Mammary epithelial cell (primary cell): ENCODE measurements around the gene SRRM4.

Experiments used
- EZH2 ChIP-seq: IDR thresholded peaks from 2 replicates; pipeline ENCODE4 v1.6.1; 2012; ENCODE audit warnings: low read length, inconsistent platforms, borderline replicate concordance
- TF ChIP-seq, protein P1 (sequence below), 2 donors: IDR thresholded peaks in 1 of 2; conservative IDR thresholded peaks in 1 of 2; 2 replicates each; pipeline ENCODE4 v1.5.1; 2011 to 2012; ENCODE audit warnings: inconsistent platforms in 2 of 2, low read length in 2 of 2, mild to moderate bottlenecking in 2 of 2, control low read depth in 1 of 2, low read depth in 1 of 2; ENCODE audit not compliant: insufficient read depth in 1 of 2; ENCODE audit errors: extremely low read depth in 1 of 2

DNA sequence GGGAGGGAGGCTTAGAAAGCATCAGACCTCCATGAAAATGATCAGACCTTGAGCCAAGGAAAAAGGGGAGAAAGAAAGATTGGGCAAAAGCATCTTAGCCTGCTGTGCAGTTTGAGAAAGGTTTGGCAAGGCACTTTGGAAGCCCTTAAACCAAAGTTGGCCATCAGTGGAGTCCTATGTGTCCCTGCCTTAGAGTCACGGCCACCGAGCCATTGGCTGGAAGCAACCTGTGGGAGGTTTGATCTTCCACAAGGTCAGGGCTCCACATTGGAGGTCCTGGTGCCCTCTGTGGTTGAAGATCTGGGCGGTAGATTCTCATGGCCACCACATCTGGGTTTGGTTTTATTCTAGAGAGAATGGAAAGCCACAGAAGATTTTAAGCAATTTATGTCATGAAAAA, 44.4 kb downstream of the SRRM4 start:
- TF ChIP-seq, protein P1, sequence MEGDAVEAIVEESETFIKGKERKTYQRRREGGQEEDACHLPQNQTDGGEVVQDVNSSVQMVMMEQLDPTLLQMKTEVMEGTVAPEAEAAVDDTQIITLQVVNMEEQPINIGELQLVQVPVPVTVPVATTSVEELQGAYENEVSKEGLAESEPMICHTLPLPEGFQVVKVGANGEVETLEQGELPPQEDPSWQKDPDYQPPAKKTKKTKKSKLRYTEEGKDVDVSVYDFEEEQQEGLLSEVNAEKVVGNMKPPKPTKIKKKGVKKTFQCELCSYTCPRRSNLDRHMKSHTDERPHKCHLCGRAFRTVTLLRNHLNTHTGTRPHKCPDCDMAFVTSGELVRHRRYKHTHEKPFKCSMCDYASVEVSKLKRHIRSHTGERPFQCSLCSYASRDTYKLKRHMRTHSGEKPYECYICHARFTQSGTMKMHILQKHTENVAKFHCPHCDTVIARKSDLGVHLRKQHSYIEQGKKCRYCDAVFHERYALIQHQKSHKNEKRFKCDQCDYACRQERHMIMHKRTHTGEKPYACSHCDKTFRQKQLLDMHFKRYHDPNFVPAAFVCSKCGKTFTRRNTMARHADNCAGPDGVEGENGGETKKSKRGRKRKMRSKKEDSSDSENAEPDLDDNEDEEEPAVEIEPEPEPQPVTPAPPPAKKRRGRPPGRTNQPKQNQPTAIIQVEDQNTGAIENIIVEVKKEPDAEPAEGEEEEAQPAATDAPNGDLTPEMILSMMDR (conservative IDR thresholded peaks at IDR 0.05 in 1 of 2, IDR thresholded peaks at IDR 0.05 in 1 of 2; ENCODE audit: extremely low read depth in 1 of 2, insufficient read depth in 1 of 2, low read depth in 1 of 2, low read length in 2 of 2): no peak
- TF ChIP-seq EZH2: no peak
